ENCODE data around the gene PAPLN.
A peak's percentile ranks its signal among the peaks of the same experiment; 100 is the strongest.

PAPLN gene

GRCh38 chr14:73311708-73312030, 74.4 kb downstream of the PAPLN start:
- H3K4me3 ChIP-seq (ENCODE audit: low read depth, low read length) = peak overlapping the region; percentile 19
- no peak for DNase-seq (ENCODE audit: low read depth)
- TF ChIP-seq MYC (IDR thresholded peaks at IDR 0.05; ENCODE audit: low read depth, low read length) (no peak), CTCF (IDR thresholded peaks at IDR 0.05; ENCODE audit: low read depth, low read length) (no peak), POLR2A (IDR thresholded peaks at IDR 0.05; ENCODE audit: extremely low read depth, insufficient read length) (no peak)
- TF ChIP-seq, protein P1, sequence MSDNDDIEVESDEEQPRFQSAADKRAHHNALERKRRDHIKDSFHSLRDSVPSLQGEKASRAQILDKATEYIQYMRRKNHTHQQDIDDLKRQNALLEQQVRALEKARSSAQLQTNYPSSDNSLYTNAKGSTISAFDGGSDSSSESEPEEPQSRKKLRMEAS (IDR thresholded peaks at IDR 0.05; ENCODE audit: low read depth, low read length) = no peak

DNA sequence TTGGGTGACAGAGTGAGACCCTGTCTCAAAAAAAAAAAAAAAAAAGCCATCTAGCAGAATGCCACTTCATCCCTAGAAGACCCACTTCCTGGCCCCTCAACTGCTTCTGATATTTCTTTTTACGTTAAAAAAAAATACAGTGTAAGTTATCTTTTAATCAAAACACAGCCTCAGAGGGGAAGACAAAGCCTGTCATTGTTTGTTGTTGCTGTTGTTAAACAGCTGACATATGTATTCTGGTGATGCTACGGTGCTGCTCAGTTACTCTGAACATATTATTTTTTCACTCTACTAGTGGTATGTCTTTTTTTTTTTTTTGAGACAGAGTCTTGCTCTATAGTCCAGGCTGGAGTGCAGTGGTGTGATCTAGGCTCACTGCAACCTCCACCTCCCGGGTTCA, 75.4 kb downstream of the PAPLN start:
- DNase-seq (ENCODE audit: low read depth) = no peak
- no peak overlapping the region for H3K4me3 ChIP-seq (ENCODE audit: low read depth, low read length)
- TF ChIP-seq POLR2A (IDR thresholded peaks at IDR 0.05; ENCODE audit: extremely low read depth, insufficient read length) (no peak), CTCF (IDR thresholded peaks at IDR 0.05; ENCODE audit: low read depth, low read length) (no peak), MYC (IDR thresholded peaks at IDR 0.05; ENCODE audit: low read depth, low read length) (no peak)
- TF ChIP-seq, protein P1 (IDR thresholded peaks at IDR 0.05; ENCODE audit: low read depth, low read length) = no peak

DNA sequence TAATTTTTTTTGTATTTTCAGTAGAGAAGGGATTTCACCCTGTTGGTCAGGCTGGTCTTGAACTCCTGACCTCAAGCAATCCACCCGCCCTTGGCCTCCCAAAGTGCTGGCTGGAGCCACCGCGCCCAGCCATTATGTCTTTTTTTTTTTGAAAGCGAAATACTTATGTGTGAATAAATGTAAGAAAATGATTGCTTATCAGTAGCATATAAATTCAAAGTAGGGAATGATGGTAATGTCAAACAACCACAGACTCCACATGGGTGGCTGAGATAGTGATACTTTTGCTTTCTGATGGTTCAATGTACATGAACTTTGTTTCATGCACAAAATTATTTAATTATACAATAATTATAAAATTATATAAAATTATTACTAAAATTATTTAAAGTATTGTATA, 75.8 kb downstream of the PAPLN start:
- no peak for DNase-seq (ENCODE audit: low read depth)
- no peak for TF ChIP-seq POLR2A (IDR thresholded peaks at IDR 0.05; ENCODE audit: extremely low read depth, insufficient read length)
- TF ChIP-seq MYC (IDR thresholded peaks at IDR 0.05; ENCODE audit: low read depth, low read length) = no peak
- no peak for TF ChIP-seq CTCF (IDR thresholded peaks at IDR 0.05; ENCODE audit: low read depth, low read length)
- TF ChIP-seq, protein P1 (IDR thresholded peaks at IDR 0.05; ENCODE audit: low read depth, low read length) = no peak
- H3K4me3 ChIP-seq (ENCODE audit: low read depth, low read length) = no peak overlapping the region

- TF ChIP-seq POLR2A (IDR thresholded peaks at IDR 0.05; ENCODE audit: extremely low read depth, insufficient read length) (no peak), CTCF (IDR thresholded peaks at IDR 0.05; ENCODE audit: low read depth, low read length) (no peak), MYC (IDR thresholded peaks at IDR 0.05; ENCODE audit: low read depth, low read length) (no peak)
- TF ChIP-seq, protein P1 (IDR thresholded peaks at IDR 0.05; ENCODE audit: low read depth, low read length) = no peak
- no peak overlapping the region for H3K4me3 ChIP-seq (ENCODE audit: low read depth, low read length)
- no peak for DNase-seq (ENCODE audit: low read depth)
Measured at GRCh38 chr14:73323896-73324399, 86.6 kb downstream of the PAPLN start.

Measured in NB4 (cell line).